Upper lobe of left lung (tissue), 6 donors: ENCODE measurements around the gene NCR2. TPM values are rescaled to one million over a fixed set of nuclear protein-coding genes. Genes with fewer than 3 reads are reported as not detected.

Experiments used
- ATAC-seq, 2 donors: fragments of 200-7000 bp; cut with Tn5 transposase; one replicate each; pipeline ENCODE4 v1.9.1; 2022; ENCODE audit warnings: mild to moderate bottlenecking in 2 of 2, moderate library complexity in 2 of 2; ENCODE audit not compliant: low FRiP score in 2 of 2
- DNase-seq, 2 donors: peaks; one replicate each; pipeline ENCODE4 v3.0.0-alpha.2; 2019 to 2020
- H3K27ac ChIP-seq, 4 donors: fragments of 200-600 bp; sonication (generic); one replicate each; pipeline ENCODE4 v1.5.1; 2016 to 2019
- H3K27me3 ChIP-seq, 4 donors: fragments of 200-600 bp; sonication (generic); one replicate each; pipeline ENCODE4 v1.5.1; 2017 to 2019
- H3K36me3 ChIP-seq, 4 donors: fragments of 200-600 bp; sonication (generic); one replicate each; pipeline ENCODE4 v1.5.1; 2016 to 2019
- H3K4me1 ChIP-seq, 4 donors: fragments of 200-600 bp; sonication (generic); one replicate each; pipeline ENCODE4 v1.5.1; 2018 to 2019
- H3K4me3 ChIP-seq, 4 donors: fragments of 200-600 bp; sonication (generic); one replicate each; pipeline ENCODE4 v1.5.1; 2017 to 2019; ENCODE audit warnings: mild to moderate bottlenecking in 2 of 4, moderate library complexity in 1 of 4
- H3K9me3 ChIP-seq, 4 donors: fragments of 200-600 bp; sonication (generic); one replicate each; pipeline ENCODE4 v1.5.1; 2018 to 2019
- CTCF ChIP-seq, 6 experiments: fragments of 450-650 bp in 4 of 6; fragments of 200-600 bp in 2 of 6; sonication (generic) in 2 of 6; IDR thresholded peaks; one replicate each; pipeline ENCODE4 v1.5.1; 2016 to 2019; ENCODE audit warnings: antibody characterized with exemption in 6 of 6
- EP300 ChIP-seq, 4 donors: sonication (generic); formaldehyde crosslinking; IDR thresholded peaks; one replicate each; pipeline ENCODE4 v1.5.1; 2017; ENCODE audit warnings: antibody characterized with exemption in 4 of 4, control low read depth in 2 of 4
- POLR2A ChIP-seq, 4 donors: fragments of 450-650 bp; IDR thresholded peaks; one replicate each; pipeline ENCODE4 v1.5.1; 2016 to 2017; ENCODE audit warnings: antibody characterized with exemption in 4 of 4, mild to moderate bottlenecking in 2 of 4
- POLR2AphosphoS5 ChIP-seq, 2 donors: sonication (generic); formaldehyde crosslinking; IDR thresholded peaks; one replicate each; pipeline ENCODE4 v1.5.1; 2017; ENCODE audit warnings: antibody characterized with exemption in 2 of 2
- WGBS, 2 donors: methylation state at CpG; one replicate each; pipeline ENCODE4 v1.1.5; 2017 to 2018; 5-methylcytosine and 5-hydroxymethylcytosine counted together
- total RNA-seq, 6 donors: library from RNA; depleted of rRNA in 4 of 6; stranded (reverse); fragments of >200 nt in 4 of 6; gene quantifications; one replicate each; pipeline versions ENCODE4 v1.1.0 to v1.2.1, GENCODE V29; 2016 to 2021
- donor health status: DM: no; HTN: no; CAD: no; lungs with moderate emphysema.
- donor health status: DM: no; HTN: yes; CAD: no; lungs with severe emphysema.

Gene NCR2
- total RNA-seq, 6 donors from 2014 or later = not detected

- ATAC-seq (no peak), DNase-seq (no peak)
- 61 to 78% methylated on average over 7 of the region's 7 CpGs for WGBS, 2 donors
- no peak overlapping the region for H3K27ac ChIP-seq
- peaks cover 0 to 11% (median 4%) of the 10 kb centered on the region in 4 donors for H3K9me3 ChIP-seq
- TF ChIP-seq POLR2A (IDR thresholded peaks at IDR 0.05) (no peak), EP300 (IDR thresholded peaks at IDR 0.05) (no peak), CTCF (IDR thresholded peaks at IDR 0.05) (no peak), POLR2AphosphoS5 (IDR thresholded peaks at IDR 0.05) (no peak)
- H3K4me1 ChIP-seq = peaks cover 0 to 9% (median 4%) of the 10 kb centered on the region in 4 donors
- peaks cover 0 to 10% (median 2%) of the 10 kb centered on the region in 4 donors for H3K27me3 ChIP-seq
- no peak overlapping the region for H3K4me3 ChIP-seq
- H3K36me3 ChIP-seq = no peaks in the 10 kb centered on the region
Observed at GRCh38 chr6:41366150-41366549, 30.7 kb downstream of the NCR2 start.

- Histone ChIP-seq H3K4me1 (peaks cover 1 to 18% (median 12%) of the 10 kb centered on the region in 4 donors), H3K4me3 (no peak overlapping the region), H3K36me3 (no peaks in the 10 kb centered on the region), H3K9me3 (peaks cover 0 to 2% (median 0%) of the 10 kb centered on the region in 4 donors), H3K27me3 (peaks cover 0 to 17% (median 3%) of the 10 kb centered on the region in 4 donors), H3K27ac (no peak overlapping the region)
- ATAC-seq (no peak), DNase-seq (no peak)
- TF ChIP-seq EP300 (IDR thresholded peaks at IDR 0.05) (no peak), CTCF (IDR thresholded peaks at IDR 0.05) (no peak), POLR2AphosphoS5 (IDR thresholded peaks at IDR 0.05) (no peak), POLR2A (IDR thresholded peaks at IDR 0.05) (no peak)
- 83 to 84% methylated on average over 3 of the region's 3 CpGs for WGBS, 2 donors
Observed at GRCh38 chr6:41367061-41367460, 31.7 kb downstream of the NCR2 start.

GRCh38 chr6:41367700-41368099, 32.3 kb downstream of the NCR2 start:
- Histone ChIP-seq H3K4me3 (no peak overlapping the region), H3K27ac (no peak overlapping the region), H3K36me3 (no peaks in the 10 kb centered on the region), H3K4me1 (peaks cover 8 to 24% (median 19%) of the 10 kb centered on the region in 4 donors), H3K9me3 (no peaks in the 10 kb centered on the region), H3K27me3 (peaks cover 0 to 24% (median 9%) of the 10 kb centered on the region in 4 donors)
- DNase-seq (no peak), ATAC-seq (peak in 1 of 2 donors; percentile 42)
- TF ChIP-seq POLR2A (IDR thresholded peaks at IDR 0.05) = no peak
- peak in 3 of 6 experiments; percentile 12 to 49 (median 48) for TF ChIP-seq CTCF (IDR thresholded peaks at IDR 0.05)
- 13 to 21% methylated on average over 1 to 2 of the region's 2 CpGs for WGBS, 2 donors

- peaks cover 33 to 53% (median 37%) of the 10 kb centered on the region in 4 donors for H3K4me1 ChIP-seq
- ATAC-seq (no peak), DNase-seq (no peak)
- whole genome bisulfite sequencing, 2 donors = 61 to 68% methylated on average over 6 of the region's 6 CpGs
- peaks cover 0 to 51% (median 31%) of the 10 kb centered on the region in 4 donors for H3K27me3 ChIP-seq
- TF ChIP-seq EP300 (IDR thresholded peaks at IDR 0.05) = no peak
- TF ChIP-seq POLR2A (IDR thresholded peaks at IDR 0.05) = no peak
- no peak for TF ChIP-seq CTCF (IDR thresholded peaks at IDR 0.05)
- TF ChIP-seq POLR2AphosphoS5 (IDR thresholded peaks at IDR 0.05) = no peak
- H3K4me3 ChIP-seq = no peak overlapping the region
- no peak overlapping the region for H3K27ac ChIP-seq
- H3K36me3 ChIP-seq = no peaks in the 10 kb centered on the region
- H3K9me3 ChIP-seq = no peaks in the 10 kb centered on the region
Observed at GRCh38 chr6:41370488-41371111, 35.2 kb downstream of the NCR2 start.
